Esophagus squamous epithelium (tissue), 5 donors: Measurements from ENCODE around the gene LYL1. TPM values are rescaled to one million over a fixed set of nuclear protein-coding genes. Genes with fewer than 3 reads are reported as not detected.

Source experiments
- DNase-seq: peaks from one replicate; lab custom pipeline; 2025; lab: John Stamatoyannopoulos, UW
- H3K27ac ChIP-seq, 4 donors: fragments of 200-600 bp; sonication (generic); one replicate each; pipeline ENCODE4 v1.5.1; 2016 to 2019; ENCODE audit warnings: mild to moderate bottlenecking in 1 of 4
- H3K27me3 ChIP-seq, 4 donors: fragments of 200-600 bp; sonication (generic); 1 replicate in 3 of 4; 2 replicates in 1 of 4; pipeline versions ENCODE4 v1.5.1 to v1.6.0; 2017 to 2021; ENCODE audit warnings: antibody characterized with exemption in 1 of 4
- H3K36me3 ChIP-seq, 3 donors: fragments of 200-600 bp; sonication (generic); one replicate each; pipeline ENCODE4 v1.5.1; 2016 to 2019
- H3K4me1 ChIP-seq, 3 donors: fragments of 200-600 bp; sonication (generic); one replicate each; pipeline ENCODE4 v1.5.1; 2017 to 2019
- H3K4me3 ChIP-seq, 4 donors: fragments of 200-600 bp; sonication (generic); 1 replicate in 3 of 4; 2 replicates in 1 of 4; pipeline ENCODE4 v1.5.1; 2016 to 2019; ENCODE audit warnings: mild to moderate bottlenecking in 2 of 4, moderate library complexity in 1 of 4
- H3K9me3 ChIP-seq, 3 donors: fragments of 200-600 bp; sonication (generic); one replicate each; pipeline ENCODE4 v1.5.1; 2016 to 2019
- POLR2A ChIP-seq, 4 donors: fragments of 450-650 bp; IDR thresholded peaks; one replicate each; pipeline ENCODE4 v1.6.1; 2017; ENCODE audit warnings: antibody characterized with exemption in 4 of 4, mild to moderate bottlenecking in 4 of 4, moderate library complexity in 3 of 4
- WGBS, 2 donors: methylation state at CpG; one replicate each; pipeline ENCODE4 v1.1.5; 2018; 5-methylcytosine and 5-hydroxymethylcytosine counted together
- intact Hi-C: fragments of 100-400 bp; cut with DNase I; formaldehyde crosslinking; loops from one replicate; pipeline ENCODE4 v1.15.0; 2022
- total RNA-seq, 4 donors: library from RNA; depleted of rRNA; stranded (reverse); fragments of >200 nt; gene quantifications; one replicate each; pipeline ENCODE4 v1.1.0, GENCODE V29; 2016
- TF ChIP-seq, protein P1 (sequence below), 6 experiments: fragments of 450-650 bp in 4 of 6; fragments of 200-600 bp in 2 of 6; sonication (generic) in 2 of 6; IDR thresholded peaks; one replicate each; pipeline ENCODE4 v1.5.1; 2016 to 2019; ENCODE audit warnings: antibody characterized with exemption in 6 of 6, mild to moderate bottlenecking in 4 of 6, moderate library complexity in 4 of 6
- donor health status: DM: yes; HTN: yes; CAD: no.

Gene LYL1
- total RNA-seq, 4 donors from 2014 or later, result 2.1 to 13.0 (median 3.9) TPM

- TF ChIP-seq, protein P1, sequence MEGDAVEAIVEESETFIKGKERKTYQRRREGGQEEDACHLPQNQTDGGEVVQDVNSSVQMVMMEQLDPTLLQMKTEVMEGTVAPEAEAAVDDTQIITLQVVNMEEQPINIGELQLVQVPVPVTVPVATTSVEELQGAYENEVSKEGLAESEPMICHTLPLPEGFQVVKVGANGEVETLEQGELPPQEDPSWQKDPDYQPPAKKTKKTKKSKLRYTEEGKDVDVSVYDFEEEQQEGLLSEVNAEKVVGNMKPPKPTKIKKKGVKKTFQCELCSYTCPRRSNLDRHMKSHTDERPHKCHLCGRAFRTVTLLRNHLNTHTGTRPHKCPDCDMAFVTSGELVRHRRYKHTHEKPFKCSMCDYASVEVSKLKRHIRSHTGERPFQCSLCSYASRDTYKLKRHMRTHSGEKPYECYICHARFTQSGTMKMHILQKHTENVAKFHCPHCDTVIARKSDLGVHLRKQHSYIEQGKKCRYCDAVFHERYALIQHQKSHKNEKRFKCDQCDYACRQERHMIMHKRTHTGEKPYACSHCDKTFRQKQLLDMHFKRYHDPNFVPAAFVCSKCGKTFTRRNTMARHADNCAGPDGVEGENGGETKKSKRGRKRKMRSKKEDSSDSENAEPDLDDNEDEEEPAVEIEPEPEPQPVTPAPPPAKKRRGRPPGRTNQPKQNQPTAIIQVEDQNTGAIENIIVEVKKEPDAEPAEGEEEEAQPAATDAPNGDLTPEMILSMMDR (IDR thresholded peaks at IDR 0.05), result no peak
- TF ChIP-seq POLR2A (IDR thresholded peaks at IDR 0.05), result no peak
Observed at GRCh38 chr19:13120817-13121216, 18.2 kb upstream of the LYL1 start.

GRCh38 chr19:13120031-13120430, 17.4 kb upstream of the LYL1 start:
- 66 to 75% methylated on average over 3 to 9 of the region's 9 CpGs for WGBS, 2 donors
- H3K4me3 ChIP-seq, result no peak overlapping the region

More at GRCh38 chr19:13120817-13121216, 18.2 kb upstream of the LYL1 start:
- DNase-seq, result no peak
- no peaks in the 10 kb centered on the region for H3K9me3 ChIP-seq
- H3K36me3 ChIP-seq, result peaks cover 0 to 20% (median 0%) of the 10 kb centered on the region in 3 donors
- WGBS, 2 donors, result 66 to 75% methylated on average over 9 to 10 of the region's 10 CpGs
- H3K27ac ChIP-seq, result no peak overlapping the region
- H3K27me3 ChIP-seq, result no peaks in the 10 kb centered on the region
- intact Hi-C loops, result no loop called here
- H3K4me3 ChIP-seq, result no peak overlapping the region
- peaks cover 26 to 49% (median 31%) of the 10 kb centered on the region in 3 donors for H3K4me1 ChIP-seq

GRCh38 chr19:13119627-13120026, 17.0 kb upstream of the LYL1 start:
- no peak for DNase-seq
- intact Hi-C loops, result no loop called here
- 49 to 68% methylated on average over 4 to 5 of the region's 8 CpGs for WGBS, 2 donors
- Histone ChIP-seq H3K9me3 (no peaks in the 10 kb centered on the region), H3K27me3 (no peaks in the 10 kb centered on the region), H3K36me3 (peaks cover 0 to 19% (median 0%) of the 10 kb centered on the region in 3 donors), H3K4me1 (peaks cover 33 to 60% (median 37%) of the 10 kb centered on the region in 3 donors), H3K4me3 (peak overlapping the region in 2 of 4 donors; percentile 98 to 99), H3K27ac (peak overlapping the region in 3 of 4 donors; percentile 86 to 90 (median 90))
- TF ChIP-seq POLR2A (IDR thresholded peaks at IDR 0.05), result no peak
- TF ChIP-seq, protein P1 (IDR thresholded peaks at IDR 0.05), result no peak

More at GRCh38 chr19:13120031-13120430, 17.4 kb upstream of the LYL1 start:
- peaks cover 0 to 19% (median 0%) of the 10 kb centered on the region in 3 donors for H3K36me3 ChIP-seq
- intact Hi-C loops, result no loop called here
- H3K9me3 ChIP-seq, result no peaks in the 10 kb centered on the region
- H3K4me1 ChIP-seq, result peaks cover 33 to 57% (median 37%) of the 10 kb centered on the region in 3 donors
- DNase-seq, result no peak
- H3K27me3 ChIP-seq, result no peaks in the 10 kb centered on the region
- no peak for TF ChIP-seq POLR2A (IDR thresholded peaks at IDR 0.05)
- TF ChIP-seq, protein P1 (IDR thresholded peaks at IDR 0.05), result no peak
- no peak overlapping the region for H3K27ac ChIP-seq

DNA sequence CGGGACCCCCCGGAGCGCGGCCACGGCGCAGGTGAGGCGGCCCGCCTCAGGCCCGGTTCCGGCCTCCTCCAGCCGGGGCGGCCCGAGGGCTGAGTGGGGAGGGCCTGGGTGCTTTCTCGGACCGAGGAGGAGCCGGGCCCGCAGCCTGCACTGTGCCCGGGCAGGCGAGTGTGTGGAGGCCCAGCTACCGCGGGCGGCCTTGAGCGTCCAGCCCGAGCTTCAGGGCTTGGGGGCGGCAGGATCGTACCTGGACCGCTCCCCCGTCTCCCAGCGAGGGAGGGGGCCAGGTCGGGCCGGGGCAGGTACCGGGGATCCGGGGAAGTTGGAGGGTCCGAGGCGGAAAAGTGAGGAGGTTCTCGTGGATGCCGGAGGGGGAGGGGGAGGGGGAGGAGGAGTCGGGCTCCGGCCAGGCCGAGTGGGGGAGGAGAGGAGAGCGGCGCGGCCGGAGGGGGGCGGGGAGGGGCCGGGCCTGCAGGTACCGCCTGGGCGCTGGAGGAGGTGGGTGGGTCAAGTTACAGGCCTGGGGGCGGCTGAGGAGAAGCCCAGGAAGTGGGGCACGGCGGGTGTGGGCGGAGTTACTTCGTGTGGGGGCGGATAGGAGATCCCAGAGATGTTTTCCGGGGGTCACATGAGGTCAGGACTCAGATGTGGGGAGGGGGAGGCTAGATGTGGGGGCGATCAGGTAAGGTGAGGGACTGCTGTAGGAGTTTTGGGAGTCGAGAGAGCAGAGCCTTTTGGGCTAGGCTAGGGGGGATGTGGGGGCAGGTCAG, 16.0 kb upstream of the LYL1 start:
- H3K36me3 ChIP-seq, result peaks cover 0 to 23% (median 0%) of the 10 kb centered on the region in 3 donors
- peak overlapping the region; percentile 77 to 90 (median 88) for H3K27ac ChIP-seq
- H3K4me1 ChIP-seq, result peaks cover 33 to 60% (median 37%) of the 10 kb centered on the region in 3 donors
- no peaks in the 10 kb centered on the region for H3K27me3 ChIP-seq
- WGBS, 2 donors, result 0 to 1% methylated on average over 6 to 22 of the region's 57 CpGs
- TF ChIP-seq, protein P1 (IDR thresholded peaks at IDR 0.05), result no peak
- no peak for TF ChIP-seq POLR2A (IDR thresholded peaks at IDR 0.05)
- peak overlapping the region; percentile 90 to 99 (median 98) for H3K4me3 ChIP-seq
- DNase-seq, result no peak
- no peaks in the 10 kb centered on the region for H3K9me3 ChIP-seq
- intact Hi-C loops, result no loop called here
